ENCODE measurements around the gene SDCBP2.

DNA sequence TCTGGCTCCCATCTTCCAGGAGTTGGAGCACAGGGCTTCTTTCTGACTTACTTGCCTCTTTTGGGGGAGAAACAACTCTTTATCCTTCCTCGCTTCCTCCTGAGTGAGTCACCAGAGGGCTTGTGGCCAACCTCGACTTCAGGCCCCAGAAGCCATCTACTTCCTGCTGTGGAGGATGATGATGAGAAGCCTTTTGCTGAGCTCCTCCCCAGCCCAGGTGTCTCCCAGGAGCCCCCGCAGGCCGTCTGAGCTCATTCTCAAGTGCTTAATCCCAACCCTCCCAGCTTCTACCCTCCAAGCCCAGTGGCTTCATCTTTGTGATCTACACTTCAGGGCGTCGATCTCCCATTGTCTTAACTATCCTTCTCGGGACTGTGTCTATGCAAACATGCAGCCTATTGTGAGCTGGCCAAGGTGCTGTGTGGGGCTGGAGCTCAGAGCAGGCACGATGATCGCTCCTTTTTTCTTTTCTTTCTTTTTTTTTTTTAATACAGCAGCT lies 27.9 kb downstream of the SDCBP2 start:
- TF ChIP-seq, protein P1, sequence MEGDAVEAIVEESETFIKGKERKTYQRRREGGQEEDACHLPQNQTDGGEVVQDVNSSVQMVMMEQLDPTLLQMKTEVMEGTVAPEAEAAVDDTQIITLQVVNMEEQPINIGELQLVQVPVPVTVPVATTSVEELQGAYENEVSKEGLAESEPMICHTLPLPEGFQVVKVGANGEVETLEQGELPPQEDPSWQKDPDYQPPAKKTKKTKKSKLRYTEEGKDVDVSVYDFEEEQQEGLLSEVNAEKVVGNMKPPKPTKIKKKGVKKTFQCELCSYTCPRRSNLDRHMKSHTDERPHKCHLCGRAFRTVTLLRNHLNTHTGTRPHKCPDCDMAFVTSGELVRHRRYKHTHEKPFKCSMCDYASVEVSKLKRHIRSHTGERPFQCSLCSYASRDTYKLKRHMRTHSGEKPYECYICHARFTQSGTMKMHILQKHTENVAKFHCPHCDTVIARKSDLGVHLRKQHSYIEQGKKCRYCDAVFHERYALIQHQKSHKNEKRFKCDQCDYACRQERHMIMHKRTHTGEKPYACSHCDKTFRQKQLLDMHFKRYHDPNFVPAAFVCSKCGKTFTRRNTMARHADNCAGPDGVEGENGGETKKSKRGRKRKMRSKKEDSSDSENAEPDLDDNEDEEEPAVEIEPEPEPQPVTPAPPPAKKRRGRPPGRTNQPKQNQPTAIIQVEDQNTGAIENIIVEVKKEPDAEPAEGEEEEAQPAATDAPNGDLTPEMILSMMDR (IDR thresholded peaks at IDR 0.05; ENCODE audit: low read depth, low read length): no peak
- no peak for TF ChIP-seq EZH2phosphoT487 (IDR thresholded peaks at IDR 0.05; ENCODE audit: low read depth)

Measured in OCI-LY3 (cell line).